Suprapubic skin (tissue), 4 donors: ENCODE data around the gene C2orf42. TPM values are rescaled to one million over a fixed set of nuclear protein-coding genes. Genes with fewer than 3 reads are reported as not detected.

Source experiments
- DNase-seq, 2 donors: peaks; one replicate each; pipeline ENCODE4 v3.0.0-alpha.2; 2019; ENCODE audit warnings: low spot score in 2 of 2
- H3K27ac ChIP-seq: fragments of 200-600 bp; sonication (generic); one replicate; pipeline ENCODE4 v1.5.1; 2019
- H3K27me3 ChIP-seq: fragments of 200-600 bp; sonication (generic); one replicate; pipeline ENCODE4 v1.5.1; 2019
- H3K36me3 ChIP-seq: fragments of 200-600 bp; sonication (generic); one replicate; pipeline ENCODE4 v1.5.1; 2019
- H3K4me1 ChIP-seq: fragments of 200-600 bp; sonication (generic); one replicate; pipeline ENCODE4 v1.5.1; 2019
- H3K4me3 ChIP-seq: fragments of 200-600 bp; sonication (generic); one replicate; pipeline ENCODE4 v1.5.1; 2019; ENCODE audit warnings: mild to moderate bottlenecking
- H3K9me3 ChIP-seq: fragments of 200-600 bp; sonication (generic); one replicate; pipeline ENCODE4 v1.5.1; 2019
- CTCF ChIP-seq, 2 donors: fragments of 200-600 bp in 1 of 2; fragments of 450-650 bp in 1 of 2; sonication (generic) in 1 of 2; IDR thresholded peaks; one replicate each; pipeline ENCODE4 v1.5.1; 2016 to 2019; ENCODE audit warnings: antibody characterized with exemption in 2 of 2, mild to moderate bottlenecking in 1 of 2, moderate library complexity in 1 of 2
- EP300 ChIP-seq: sonication (generic); formaldehyde crosslinking; IDR thresholded peaks from one replicate; pipeline ENCODE4 v1.6.1; 2017; ENCODE audit warnings: antibody characterized with exemption
- POLR2A ChIP-seq, 2 donors: fragments of 450-650 bp; IDR thresholded peaks; one replicate each; pipeline ENCODE4 v1.6.1; 2017; ENCODE audit warnings: antibody characterized with exemption in 2 of 2, mild to moderate bottlenecking in 2 of 2, moderate library complexity in 2 of 2
- POLR2AphosphoS5 ChIP-seq, 3 donors: sonication (generic); formaldehyde crosslinking; IDR thresholded peaks; one replicate each; pipeline ENCODE4 v1.6.1; 2017; ENCODE audit warnings: antibody characterized with exemption in 3 of 3
- WGBS: methylation state at CpG from one replicate; pipeline ENCODE4 v1.1.5; 2018; 5-methylcytosine and 5-hydroxymethylcytosine counted together
- total RNA-seq, 4 donors: library from RNA; depleted of rRNA; stranded (reverse); fragments of >200 nt; gene quantifications; one replicate each; pipeline ENCODE4 v1.1.0, GENCODE V29; 2016

The C2orf42 gene
- total RNA-seq, 4 donors from 2014 or later: 12.4 to 21.6 (median 15.3) TPM

GRCh38 chr2:70124983-70125480 lies 65.8 kb downstream of the C2orf42 start:
- Histone ChIP-seq H3K27me3 (no peaks in the 10 kb centered on the region), H3K4me3 (peak overlapping the region; percentile 74), H3K27ac (peak overlapping the region; percentile 100), H3K36me3 (no peaks in the 10 kb centered on the region), H3K4me1 (peaks cover 46% of the 10 kb centered on the region), H3K9me3 (no peaks in the 10 kb centered on the region)
- DNase-seq: peak; percentile 87 to 90
- TF ChIP-seq POLR2AphosphoS5 (IDR thresholded peaks at IDR 0.05) (peak in 1 of 3 donors; percentile 40), CTCF (IDR thresholded peaks at IDR 0.05) (no peak), EP300 (no peak), POLR2A (IDR thresholded peaks at IDR 0.05) (peak in 1 of 2 donors; percentile 52)
- under 1% methylated on average over 36 of the region's 36 CpGs for WGBS

GRCh38 chr2:70123829-70124116 lies 67.0 kb downstream of the C2orf42 start:
- no peak for TF ChIP-seq CTCF (IDR thresholded peaks at IDR 0.05)
- TF ChIP-seq POLR2AphosphoS5 (IDR thresholded peaks at IDR 0.05): no peak
- no peak for TF ChIP-seq POLR2A (IDR thresholded peaks at IDR 0.05)
- no peak for TF ChIP-seq EP300
- Histone ChIP-seq H3K4me3 (peak overlapping the region; percentile 74), H3K9me3 (no peaks in the 10 kb centered on the region), H3K27me3 (no peaks in the 10 kb centered on the region), H3K36me3 (no peaks in the 10 kb centered on the region), H3K4me1 (peaks cover 46% of the 10 kb centered on the region), H3K27ac (peak overlapping the region; percentile 100)
- 17% methylated on average over 11 of the region's 11 CpGs for WGBS
- no peak for DNase-seq

DNA sequence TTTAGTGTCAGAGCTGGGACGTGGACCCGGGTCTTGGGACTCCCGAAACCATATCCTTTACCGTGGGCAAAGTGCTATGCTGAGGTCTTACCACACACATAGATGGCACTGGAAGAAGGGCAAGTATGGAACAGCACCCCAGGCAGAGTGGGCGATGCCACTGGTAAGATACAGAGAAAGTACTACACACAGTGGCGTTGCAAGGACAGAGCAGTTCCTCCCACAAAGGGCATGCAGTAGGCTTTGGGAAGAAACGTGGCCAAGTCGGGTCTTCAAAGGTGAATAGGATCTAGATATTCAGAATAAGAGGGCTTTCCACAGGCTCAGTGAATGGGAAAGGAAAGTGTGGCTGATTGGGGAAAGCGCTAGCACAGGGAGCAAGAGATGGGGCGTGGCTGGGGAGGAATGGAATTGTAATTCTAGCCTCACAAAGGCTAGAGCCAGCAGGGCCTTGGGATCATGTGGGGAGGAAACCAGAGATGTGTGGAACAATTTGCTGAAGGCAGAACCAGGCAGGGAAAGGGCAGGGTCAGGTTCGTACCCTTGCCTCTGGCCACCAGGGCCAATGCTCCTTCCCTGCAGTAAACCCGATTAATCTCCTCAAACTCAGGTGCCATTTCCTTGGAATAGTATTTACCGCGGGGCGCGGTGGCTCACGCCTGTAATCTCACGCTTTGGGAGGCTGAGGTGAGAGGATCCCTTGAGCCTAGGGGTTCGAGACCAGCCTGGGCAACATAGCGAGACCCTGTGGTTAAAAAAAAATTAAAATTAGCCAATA lies 67.6 kb downstream of the C2orf42 start:
- peak; percentile 83 to 89 for DNase-seq
- Histone ChIP-seq H3K4me3 (peak overlapping the region; percentile 74), H3K27ac (peak overlapping the region; percentile 100), H3K9me3 (no peaks in the 10 kb centered on the region), H3K36me3 (no peaks in the 10 kb centered on the region), H3K27me3 (no peaks in the 10 kb centered on the region), H3K4me1 (peaks cover 45% of the 10 kb centered on the region)
- 42% methylated on average over 19 of the region's 20 CpGs for WGBS
- TF ChIP-seq CTCF (IDR thresholded peaks at IDR 0.05) (no peak), EP300 (no peak), POLR2A (IDR thresholded peaks at IDR 0.05) (no peak), POLR2AphosphoS5 (IDR thresholded peaks at IDR 0.05) (no peak)

- no peaks in the 10 kb centered on the region for H3K27me3 ChIP-seq
- H3K4me3 ChIP-seq: no peak overlapping the region
- H3K4me1 ChIP-seq: peaks cover 39% of the 10 kb centered on the region
- DNase-seq: no peak
- 86% methylated on average over 4 of the region's 4 CpGs for WGBS
- no peaks in the 10 kb centered on the region for H3K9me3 ChIP-seq
- H3K27ac ChIP-seq: peak overlapping the region; percentile 100
- no peaks in the 10 kb centered on the region for H3K36me3 ChIP-seq
- TF ChIP-seq CTCF (IDR thresholded peaks at IDR 0.05): no peak
- TF ChIP-seq POLR2AphosphoS5 (IDR thresholded peaks at IDR 0.05): no peak
- no peak for TF ChIP-seq POLR2A (IDR thresholded peaks at IDR 0.05)
- no peak for TF ChIP-seq EP300
These were observed 68.3 kb downstream of the C2orf42 start for GRCh38 chr2:70122470-70122869.

- H3K27me3 ChIP-seq: no peaks in the 10 kb centered on the region
- H3K9me3 ChIP-seq: no peaks in the 10 kb centered on the region
- no peak overlapping the region for H3K27ac ChIP-seq
- 72% methylated on average over 6 of the region's 6 CpGs for WGBS
- H3K36me3 ChIP-seq: no peaks in the 10 kb centered on the region
- DNase-seq: no peak
- no peak overlapping the region for H3K4me3 ChIP-seq
- TF ChIP-seq POLR2AphosphoS5 (IDR thresholded peaks at IDR 0.05) (no peak), POLR2A (IDR thresholded peaks at IDR 0.05) (no peak)
- H3K4me1 ChIP-seq: peaks cover 33% of the 10 kb centered on the region
These were observed 69.0 kb downstream of the C2orf42 start for GRCh38 chr2:70121627-70122372.
